Left kidney (tissue), 2 donors: ENCODE measurements around the gene ALKBH3. TPM values are rescaled to one million over a fixed set of nuclear protein-coding genes. Genes with fewer than 3 reads are reported as not detected.

Source experiments
- DNase-seq: peaks from one replicate; pipeline ENCODE4 v3.0.0-alpha.2; 2013
- polyA plus RNA-seq: library from polyadenylated mRNA; unstranded; fragments of 120-200 nt; gene quantifications from one replicate; pipeline ENCODE4 v1.2.1, GENCODE V29; 2013; ENCODE audit not compliant: insufficient read length

Gene ALKBH3
- polyA plus RNA-seq, 1 donor: 34.2 TPM

DNA sequence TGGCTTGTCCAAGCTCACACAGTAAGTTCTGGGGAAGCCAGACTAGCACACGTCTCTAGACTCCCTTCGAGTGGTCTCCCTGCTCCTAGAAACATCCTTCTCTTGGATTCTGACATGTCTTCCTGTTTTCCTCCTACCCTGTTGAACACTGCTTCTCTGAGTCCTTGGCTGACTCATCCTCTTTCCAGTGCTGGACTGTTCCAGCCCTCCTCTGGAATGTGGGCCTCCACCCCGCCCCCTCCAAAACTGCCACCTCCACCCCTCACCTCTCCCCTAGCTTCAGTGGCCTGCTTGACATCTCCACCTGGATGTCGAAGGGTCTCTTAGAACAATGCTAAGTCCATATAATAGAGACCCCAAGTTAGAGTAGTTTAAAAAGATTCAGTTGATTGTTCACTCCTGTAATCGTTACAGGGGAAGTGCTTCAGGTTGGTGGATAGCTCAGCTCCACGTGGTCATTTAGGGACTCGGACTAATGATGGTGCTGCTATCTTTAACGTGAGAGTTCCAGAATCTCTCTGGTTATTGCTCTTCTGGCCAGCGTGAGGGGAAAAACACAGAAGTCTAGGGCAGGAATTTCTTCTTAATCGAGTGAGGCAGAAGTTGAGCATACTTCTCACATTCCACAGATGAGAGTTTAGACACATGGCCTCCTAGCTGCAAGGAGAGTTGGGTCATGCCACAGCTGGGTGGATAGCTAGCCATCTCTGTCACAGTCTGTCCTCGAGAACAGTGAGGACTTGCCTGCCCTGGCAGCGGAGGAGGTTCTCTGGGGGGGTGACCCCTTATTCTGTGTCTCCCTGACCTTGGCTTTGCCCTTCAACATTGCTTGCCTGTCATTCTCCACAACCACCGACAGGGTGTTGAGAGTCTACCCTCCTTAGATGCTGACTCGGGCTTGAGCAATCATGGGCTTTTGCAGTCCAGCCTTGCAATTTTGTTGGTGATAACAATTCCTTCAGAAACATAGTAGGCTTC is 57.1 kb downstream of the ALKBH3 start:
- DNase-seq: no peak

DNA sequence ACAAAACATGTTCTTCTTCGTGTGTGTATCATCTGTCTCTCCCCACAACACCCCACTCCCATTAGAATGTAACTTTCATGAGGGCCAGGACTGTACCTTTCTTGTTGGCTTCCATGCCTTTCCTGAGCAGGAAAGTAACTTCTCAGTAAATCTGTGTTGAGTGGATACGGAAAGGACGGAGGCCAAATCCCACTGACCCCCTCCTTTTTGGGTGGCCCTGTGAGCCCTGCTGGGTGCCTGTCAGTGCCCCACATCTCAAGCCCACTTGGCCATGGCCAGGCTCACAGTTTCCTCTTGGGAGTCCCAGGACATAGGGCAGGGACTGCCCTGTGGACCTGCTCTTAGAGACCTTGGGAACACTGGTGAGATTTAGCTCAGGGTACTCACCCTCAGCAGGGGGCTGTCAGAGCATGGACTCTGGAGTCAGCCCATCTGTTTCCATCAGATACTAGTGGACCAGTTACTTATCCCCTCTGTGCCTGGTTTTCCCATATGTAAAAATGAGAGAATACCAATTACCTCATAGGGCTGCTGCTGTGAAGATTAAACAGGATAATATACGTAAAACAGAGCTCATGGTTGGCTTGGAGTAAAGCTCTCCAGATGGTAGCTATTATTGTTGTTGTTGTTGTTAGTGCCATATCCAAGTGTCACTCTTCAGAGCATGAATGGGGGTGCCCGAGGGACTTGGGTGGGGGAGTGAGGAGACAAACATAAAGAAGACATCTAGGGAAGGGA is 60.8 kb downstream of the ALKBH3 start:
- DNase-seq: no peak

DNA sequence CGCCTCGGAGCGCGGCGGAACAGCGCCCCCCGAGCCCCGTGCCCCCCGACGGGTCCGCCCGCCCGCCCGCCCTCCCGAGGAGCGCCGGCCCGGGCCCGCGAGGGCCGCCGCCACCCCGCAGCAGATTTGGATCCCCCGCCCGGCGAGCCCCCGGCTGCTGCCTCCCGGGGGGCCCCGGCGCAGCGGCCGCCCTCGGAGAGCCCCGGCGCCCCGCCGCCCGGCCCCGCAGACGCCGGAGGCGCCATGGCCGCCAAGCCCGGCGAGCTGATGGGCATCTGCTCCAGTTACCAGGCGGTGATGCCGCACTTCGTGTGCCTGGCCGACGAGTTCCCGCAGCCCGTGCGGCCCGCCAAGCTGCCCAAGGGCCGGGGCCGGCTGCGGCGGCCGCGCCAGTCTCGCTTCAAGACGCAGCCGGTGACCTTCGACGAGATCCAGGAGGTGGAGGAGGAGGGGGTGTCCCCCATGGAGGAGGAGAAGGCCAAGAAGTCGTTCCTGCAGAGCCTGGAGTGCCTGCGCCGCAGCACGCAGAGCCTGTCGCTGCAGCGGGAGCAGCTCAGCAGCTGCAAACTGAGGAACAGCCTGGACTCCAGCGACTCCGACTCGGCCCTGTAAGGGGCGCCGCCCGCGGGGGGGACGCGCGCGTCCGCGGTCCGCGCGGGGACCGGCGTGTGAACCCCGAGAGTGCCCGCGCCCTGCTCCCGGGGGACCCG is 62.2 kb downstream of the ALKBH3 start:
- DNase-seq: no peak

GRCh38 chr11:43943372-43943930 is 62.8 kb downstream of the ALKBH3 start:
- DNase-seq: no peak

GRCh38 chr11:43943931-43944751 is 63.5 kb downstream of the ALKBH3 start:
- DNase-seq: no peak

GRCh38 chr11:43944761-43945311 is 64.2 kb downstream of the ALKBH3 start:
- DNase-seq: no peak

- no peak for DNase-seq
These were observed 66.4 kb downstream of the ALKBH3 start for GRCh38 chr11:43947003-43947500.

GRCh38 chr11:43947815-43948214 is 67.2 kb downstream of the ALKBH3 start:
- DNase-seq: no peak

DNA sequence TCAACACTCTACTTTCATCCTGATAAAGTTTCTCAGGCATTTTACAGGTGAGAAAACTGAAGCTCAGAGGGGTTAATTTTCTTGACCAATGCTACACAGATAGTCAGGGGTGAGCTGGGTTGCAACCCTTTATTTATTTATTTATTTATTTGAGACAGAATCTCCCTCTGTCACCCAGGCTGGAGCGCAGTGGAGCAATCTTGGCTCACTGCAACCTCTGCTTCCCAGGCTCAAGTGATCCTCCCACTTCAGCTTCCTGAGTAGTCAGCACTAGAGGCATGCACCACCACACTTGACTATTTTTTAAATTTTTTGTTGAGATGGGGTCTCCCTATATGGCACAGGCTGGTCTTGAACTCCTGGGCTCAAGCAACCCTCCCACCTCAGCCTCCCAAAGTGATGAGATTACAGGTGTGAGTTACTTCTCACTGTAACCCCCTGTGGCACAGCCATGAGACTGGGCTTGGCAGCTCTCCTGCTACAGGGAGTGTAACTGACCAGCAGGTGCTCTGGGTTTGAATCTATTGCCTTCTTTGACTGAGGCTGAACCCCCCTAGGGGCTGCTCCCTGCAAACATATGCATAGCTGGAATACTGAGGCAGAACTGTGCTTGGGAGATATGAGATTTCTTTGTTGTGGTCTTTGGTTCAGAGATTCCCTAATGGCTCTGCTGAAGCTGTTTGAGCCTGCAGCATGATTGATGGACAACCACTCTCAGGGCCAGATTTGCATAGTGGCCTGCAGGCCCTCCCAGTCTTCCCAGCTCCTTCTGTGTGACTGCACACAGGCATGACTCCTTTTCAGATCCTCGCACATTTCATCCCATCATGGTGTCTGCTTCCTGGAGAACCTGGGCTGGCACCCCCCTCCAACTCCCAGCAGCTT is 68.0 kb downstream of the ALKBH3 start:
- no peak for DNase-seq

- DNase-seq: no peak
These were observed 69.8 kb downstream of the ALKBH3 start for GRCh38 chr11:43950311-43950855.

DNA sequence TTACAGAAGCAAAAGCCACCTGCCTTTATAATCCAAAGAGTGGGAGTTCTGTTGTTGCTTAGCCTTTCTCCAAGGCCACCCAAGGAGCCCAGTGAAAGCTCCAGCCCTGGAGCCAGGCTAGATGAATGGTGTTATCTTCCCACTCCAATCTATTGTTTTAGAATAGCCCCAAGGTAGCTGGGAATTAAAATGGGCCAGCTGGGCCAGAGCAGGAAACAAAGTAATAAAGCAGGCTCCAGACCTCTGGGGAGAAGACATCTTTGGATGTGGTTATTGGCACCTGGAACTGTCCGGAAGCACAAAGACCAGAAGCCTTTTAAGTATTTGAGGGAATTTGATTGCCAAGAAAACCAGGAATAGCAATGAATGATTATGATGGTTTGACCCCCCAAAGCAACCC is 70.6 kb downstream of the ALKBH3 start:
- DNase-seq: no peak

DNA sequence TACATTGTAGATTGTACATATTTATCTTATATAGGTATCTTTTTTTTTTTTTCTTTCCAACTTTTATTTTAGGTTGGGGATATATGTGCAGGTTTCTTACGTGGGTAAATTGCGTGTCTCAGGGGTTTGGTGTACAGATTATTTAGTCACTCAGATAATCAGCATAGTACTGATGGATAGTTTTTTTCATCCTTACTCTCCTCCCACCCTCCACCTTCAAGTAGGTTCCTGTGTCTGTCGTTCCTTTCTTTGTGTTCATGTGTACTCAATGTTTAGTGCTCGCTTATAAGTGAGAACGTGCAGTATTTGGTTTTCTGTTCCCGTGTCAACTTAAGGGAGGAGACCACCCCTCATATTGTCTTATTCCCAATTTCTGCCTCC is 71.4 kb downstream of the ALKBH3 start:
- no peak for DNase-seq

- DNase-seq: no peak
These were observed 72.0 kb downstream of the ALKBH3 start for GRCh38 chr11:43952401-43953342.

GRCh38 chr11:43953521-43953920 is 72.9 kb downstream of the ALKBH3 start:
- DNase-seq: no peak

- no peak for DNase-seq
These were observed 73.6 kb downstream of the ALKBH3 start for GRCh38 chr11:43954241-43954640.

GRCh38 chr11:43955381-43956118 is 74.9 kb downstream of the ALKBH3 start:
- DNase-seq: no peak

GRCh38 chr11:43957571-43957970 is 76.9 kb downstream of the ALKBH3 start:
- DNase-seq: no peak
